Stimulated activated CD8-positive, alpha-beta memory T cell treated with anti-CD3 and anti-CD28 coated beads, Interleukin-4, amount 100 ng/mL, for 24 hours (primary cell): ENCODE measurements around the gene CAMTA1.

Experiments used
- DNase-seq: peaks from one replicate; pipeline ENCODE4 v3.0.0-alpha.2; 2020; ENCODE audit warnings: low read depth

Gene CAMTA1

DNA sequence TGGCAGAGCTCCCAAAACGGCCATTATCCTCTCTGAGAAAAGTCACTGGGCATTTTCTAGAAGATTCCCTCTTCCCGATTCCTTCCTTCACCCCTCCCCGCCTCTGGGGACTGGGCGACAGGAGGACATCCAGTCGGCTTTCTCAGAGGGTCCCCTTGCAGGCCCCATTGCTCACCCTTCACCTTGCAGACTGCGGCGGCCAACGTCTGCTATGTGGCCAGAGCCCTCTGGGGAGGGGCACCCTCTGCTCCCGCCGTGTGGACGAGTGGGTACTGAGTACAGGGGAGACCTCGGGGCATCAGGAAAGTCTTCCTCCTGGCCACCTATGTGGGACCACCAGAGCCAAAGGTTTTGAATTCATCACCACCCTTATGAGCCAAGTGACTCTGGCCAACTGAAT lies 692.3 kb downstream of the CAMTA1 start:
- no peak for DNase-seq

DNA sequence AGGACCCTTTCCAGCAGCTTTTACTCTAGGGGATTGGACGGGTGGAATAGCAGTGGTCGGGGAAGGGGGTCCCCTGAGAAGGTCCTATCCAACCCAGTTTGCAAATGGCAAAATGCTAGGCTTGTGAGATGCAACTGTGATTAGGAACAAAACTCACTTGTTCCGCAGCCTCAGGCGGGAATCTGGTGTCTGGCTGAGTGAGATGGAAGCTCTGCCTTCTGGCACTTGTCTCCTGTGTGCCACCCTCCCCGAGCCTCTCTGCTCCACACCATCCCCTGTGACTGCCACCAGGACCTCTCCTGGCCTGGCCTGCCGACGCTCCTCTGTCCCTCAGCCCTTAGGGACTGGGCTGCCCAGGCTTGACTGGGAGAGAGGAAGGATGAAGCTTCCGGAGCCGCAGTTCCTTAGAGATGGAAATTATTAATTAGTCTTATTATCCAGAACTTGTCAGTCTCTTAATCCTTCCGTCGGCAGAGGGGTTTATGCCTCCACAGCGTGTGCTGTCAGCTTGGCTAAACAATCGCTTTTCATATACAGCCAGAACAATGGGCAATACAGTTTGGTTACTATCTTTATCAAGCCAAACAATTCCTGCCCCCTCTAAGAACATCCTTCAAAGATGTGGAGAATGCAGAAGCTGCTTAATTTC lies 693.0 kb downstream of the CAMTA1 start:
- DNase-seq, result no peak

DNA sequence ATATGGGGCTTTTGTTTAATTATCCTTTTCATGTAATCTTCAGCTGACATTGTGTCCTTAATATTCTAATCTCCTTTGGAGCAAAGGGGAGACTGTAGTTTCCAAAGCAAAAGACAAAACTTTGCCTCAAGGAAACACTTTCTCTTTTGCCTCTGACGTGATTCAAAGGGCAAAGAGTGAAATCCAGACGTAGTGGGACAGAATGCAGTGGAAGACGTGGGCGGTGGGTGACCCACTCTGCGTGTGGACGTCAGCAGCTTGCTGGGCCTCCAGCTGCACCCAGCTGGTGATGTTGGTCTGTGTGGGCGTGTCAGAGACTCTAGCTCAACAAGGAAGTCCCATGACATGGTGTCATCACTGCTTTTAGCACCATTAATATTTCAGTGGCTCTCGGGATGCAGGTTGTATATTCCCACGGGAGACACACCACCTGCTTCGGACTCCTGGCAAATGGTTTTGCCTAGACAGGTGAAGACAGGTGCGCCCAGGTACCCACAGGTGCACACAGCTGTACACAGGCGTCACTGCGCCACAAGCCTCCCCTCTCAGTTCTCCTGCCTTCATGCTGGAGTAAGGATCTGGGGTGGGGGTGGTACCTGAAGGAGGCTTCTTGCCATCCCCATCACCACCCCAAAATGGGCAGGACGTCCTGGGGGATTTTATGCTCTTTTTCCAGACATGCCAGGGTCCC lies 693.7 kb downstream of the CAMTA1 start:
- DNase-seq, result no peak

DNA sequence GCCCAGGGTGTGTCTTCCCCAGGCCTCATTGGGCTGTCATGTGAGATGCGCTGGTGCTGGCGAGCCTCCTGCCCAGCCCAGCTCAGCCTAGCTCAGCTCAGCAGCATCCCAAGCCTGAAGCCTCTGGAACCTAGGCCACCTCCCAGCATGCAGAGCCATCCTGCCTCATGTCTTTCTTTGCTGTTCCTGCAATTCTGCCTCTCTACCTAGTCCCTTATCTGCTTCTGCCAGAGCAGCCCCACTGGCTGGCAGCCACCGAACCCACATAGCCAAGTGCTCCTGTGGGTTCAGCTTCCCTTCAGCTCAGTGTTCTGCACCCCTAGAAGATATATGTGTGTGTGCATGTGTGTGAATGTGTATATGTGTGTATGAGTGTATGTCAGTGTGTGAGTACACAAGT lies 694.3 kb downstream of the CAMTA1 start:
- no peak for DNase-seq

DNA sequence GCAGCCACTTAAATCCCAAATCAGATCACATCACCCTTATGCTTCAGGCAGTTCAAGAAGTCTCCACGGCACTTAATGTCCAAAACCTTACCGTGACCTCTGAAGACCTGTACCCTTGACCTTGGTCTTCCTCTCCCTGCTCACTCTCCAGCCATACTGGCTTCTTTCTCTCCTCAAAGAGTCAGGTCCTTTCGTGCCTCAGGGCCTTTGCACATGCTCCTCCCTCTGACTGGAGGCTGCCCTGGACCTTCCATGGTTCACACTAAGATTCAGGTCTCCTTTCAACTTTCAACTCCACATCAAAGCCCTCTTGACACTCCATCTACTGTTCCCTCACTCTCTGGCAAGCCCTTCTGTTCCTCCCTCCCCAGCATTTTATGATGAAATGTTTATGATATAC lies 695.9 kb downstream of the CAMTA1 start:
- no peak for DNase-seq

DNA sequence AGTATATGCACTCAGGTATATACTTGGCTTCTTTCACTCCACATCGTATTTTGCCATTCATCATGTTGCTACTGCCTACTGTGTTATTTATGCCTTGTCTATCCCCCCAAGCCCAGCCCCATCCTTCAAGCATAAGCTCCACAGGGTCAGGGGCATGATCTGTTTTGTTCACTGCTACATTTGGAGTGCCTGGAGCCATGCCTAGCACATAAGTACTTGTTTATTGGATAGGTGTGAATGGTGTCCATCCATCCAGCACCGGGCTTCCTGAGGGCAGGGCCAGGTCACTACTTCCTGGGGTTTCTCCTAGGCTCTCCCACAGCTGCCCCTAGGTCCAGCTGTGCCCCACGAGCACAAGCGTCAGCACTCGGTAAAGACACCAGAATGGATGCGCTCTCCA lies 696.8 kb downstream of the CAMTA1 start:
- no peak for DNase-seq

DNA sequence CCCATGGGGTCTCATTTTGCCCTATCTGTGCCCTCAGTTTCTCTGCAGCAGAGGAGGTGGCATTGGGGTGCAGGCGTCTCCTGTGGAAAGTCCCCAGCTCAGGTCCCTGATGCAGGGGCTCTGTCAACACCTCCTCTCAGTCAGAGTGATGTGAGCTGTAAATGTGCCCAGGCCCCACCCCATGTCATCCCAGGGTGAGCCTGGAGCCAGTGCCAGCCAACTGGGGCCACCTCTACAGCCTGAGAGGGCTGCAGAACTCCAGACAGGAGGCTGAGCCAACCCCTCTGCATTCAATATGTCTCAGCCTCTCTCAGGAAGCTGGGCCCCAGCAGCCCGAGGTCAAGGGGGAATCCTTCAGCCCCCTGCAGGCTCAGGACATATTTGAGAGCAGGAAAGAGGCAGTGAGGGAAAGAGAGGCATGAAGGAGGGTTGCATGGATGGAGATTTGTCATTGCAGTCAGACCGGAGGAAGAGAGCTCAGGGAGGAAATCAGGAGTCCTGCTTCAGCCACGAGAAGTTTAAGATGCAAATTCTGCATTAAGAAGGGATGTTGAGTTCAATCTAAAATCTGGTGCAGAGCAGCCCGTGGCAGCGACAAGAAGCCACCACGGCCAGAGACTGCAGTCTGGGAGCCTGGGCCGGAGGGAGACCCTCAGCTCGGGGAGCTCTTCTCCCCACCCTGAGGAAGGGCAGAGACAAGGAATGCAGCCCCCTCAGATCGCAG lies 697.7 kb downstream of the CAMTA1 start:
- DNase-seq, result no peak

DNA sequence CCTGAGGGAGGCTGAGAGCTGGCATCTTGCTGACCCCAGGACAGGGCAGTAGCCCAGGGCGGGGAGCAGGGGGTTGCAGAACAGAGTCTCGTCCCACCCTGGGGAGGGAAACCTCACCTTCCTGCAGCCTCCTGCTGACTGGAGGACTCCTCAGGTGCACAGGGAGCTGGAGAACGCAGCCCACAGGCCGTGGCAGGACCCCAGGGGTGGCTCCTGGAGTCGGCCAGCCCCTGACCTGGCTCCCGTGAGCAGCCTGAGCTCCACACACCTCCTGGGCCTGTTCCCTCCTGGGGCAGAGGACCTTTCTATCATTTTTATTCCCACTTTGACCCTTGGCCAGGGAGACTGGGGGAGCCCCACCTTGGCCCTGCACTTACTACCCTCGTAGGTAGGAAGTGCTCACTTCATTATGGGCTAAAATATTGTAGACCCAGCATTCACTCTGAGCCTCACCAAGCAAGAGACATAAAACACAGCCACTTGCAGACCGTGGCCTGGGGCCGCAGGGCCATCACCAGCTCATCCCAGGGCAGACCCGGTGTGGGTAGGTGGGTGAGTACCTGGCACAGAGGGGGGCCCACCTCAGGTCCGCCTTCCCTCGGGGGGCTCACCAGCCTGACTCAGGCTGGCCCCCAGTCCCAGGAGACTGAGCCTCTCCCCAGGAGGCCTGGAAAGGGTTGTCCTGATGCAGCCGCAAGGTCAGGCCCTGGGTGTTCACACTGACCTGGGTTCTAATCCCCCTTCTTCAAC lies 698.6 kb downstream of the CAMTA1 start:
- DNase-seq, result no peak

DNA sequence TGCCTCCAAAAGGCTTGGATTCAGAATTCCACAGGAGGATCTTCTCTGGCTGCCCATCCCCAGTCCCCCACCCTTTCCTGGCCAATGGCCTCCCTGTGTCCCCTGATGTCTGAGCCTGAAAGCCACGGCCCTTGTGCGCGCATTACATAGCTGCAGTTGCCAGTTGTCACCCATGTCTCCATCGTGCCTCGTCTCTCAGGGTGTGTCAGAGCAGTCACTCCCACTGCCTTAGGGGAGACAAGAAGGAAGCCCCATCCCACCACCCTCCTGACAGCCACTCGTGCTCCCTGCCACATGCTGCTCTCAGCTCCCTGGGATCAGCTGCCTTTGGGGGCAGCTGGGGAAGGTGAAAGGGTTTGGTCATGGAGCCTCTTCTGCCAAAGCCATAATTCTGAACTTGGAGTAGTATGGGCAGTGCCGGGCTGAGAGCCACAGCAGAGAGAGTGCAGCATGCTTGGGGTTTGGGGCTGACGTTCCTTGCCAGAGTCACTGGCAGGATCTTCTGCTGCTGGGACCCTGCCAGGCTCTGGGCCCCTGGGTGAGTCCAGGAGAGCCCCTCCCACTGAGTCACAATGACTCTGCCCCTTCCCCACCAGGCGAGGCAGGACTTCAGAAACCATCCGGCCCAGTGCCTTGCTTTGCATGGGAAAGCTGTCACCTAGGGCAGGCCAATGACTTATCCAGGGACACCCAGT lies 700.0 kb downstream of the CAMTA1 start:
- DNase-seq, result no peak

DNA sequence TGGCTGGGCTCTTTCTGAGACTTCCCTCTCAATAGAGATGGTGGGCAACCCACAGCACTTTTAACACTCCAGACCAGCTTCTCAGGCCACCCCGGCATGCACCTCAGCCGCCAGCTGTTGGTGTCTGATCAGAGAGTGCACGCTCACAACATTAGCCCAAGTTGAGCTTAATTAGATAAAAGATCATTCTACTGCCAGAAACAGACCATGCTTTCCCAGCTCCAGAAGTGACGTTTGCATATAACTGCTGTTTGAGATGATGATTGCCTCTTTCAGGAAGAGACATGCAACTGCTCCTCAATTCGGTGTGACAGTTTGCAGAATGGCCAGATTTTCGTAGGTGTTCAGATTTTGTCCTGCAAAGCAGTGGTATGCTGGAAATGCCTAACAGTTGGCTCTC lies 700.6 kb downstream of the CAMTA1 start:
- DNase-seq, result no peak

DNA sequence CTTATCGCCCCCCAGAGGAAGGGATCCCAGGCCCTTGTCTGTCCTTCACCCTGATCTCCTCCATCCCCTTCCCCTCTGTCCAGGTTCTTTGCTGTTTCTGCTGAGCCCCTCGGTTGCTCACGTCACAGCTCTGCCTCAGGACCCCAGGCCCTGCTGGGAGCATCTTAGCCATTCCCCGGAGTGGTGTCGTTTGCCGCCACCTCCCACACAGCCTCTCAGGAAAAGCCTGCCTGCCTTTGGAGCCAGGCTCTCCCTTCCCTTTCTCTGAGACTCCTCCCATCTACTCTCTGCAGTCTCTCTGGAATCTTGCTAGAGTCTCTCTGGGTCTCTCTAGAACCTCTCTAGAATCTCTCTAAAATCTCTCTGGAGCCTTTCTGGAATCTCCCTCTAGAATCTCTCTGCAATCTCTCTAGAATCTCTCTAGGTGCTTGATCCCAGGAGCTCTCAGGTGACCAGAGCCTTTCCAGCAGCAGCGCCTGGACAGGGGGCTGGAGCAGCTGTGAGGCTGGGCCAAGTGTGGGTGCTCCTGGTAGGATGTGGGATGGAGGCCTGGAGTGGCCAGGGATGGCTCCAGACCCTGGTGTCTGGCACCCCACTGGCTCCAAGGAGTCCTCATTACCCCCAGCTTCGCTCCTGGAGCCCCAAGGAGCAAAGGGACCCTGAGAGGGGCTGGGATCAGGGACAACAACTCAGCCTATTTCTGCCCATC lies 702.7 kb downstream of the CAMTA1 start:
- DNase-seq, result no peak

DNA sequence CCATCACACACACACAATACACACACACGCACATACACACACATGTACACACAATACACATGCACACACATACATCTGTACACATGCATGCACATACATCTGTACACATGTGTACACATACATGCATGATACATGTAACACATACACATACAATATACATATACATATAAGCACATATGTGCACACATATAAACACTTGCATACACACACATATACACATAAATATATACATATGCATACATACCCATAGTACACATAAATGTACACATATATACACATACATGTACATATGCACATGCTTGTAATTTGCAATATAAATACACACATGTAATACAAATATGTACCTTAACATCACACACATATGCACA lies 703.2 kb downstream of the CAMTA1 start:
- no peak for DNase-seq

DNA sequence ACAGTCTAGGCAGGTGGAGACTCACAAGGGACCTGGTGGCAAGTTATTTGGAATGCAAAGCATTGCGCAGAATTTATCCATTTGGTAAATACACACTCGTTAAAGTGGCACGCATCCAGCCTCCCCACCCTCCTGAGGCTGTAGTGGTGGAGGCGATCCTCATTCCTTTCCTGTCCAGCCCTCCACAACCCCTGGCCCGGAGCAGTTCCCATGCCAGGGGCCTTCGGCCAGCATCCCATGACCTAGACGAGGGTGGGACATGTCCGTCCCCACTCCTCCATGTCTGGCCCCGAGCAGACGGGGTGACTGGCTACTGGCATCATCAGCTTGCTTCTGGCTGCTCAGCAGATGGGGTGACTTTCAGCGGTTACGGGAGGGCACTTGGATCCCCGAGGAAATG lies 704.3 kb downstream of the CAMTA1 start:
- no peak for DNase-seq

DNA sequence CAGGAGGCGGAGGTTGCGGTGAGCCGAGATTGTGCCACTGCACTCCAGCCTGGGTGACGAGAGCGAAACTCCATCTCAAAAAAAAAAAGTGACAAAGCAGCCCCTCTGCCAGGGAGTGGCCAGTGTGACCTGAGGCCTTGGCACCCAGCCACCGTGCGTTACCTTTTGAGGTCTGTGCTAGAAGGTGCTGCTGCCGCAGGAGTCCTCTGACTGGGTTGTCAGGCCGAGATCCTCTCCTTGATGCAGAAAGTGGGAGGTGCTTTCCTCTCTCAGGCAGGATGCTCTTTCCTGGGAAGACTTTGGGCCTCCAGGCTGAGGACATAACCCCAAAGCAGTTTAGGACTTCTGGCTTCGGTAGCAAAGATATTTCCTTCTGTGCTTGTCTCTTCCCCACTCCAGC lies 705.3 kb downstream of the CAMTA1 start:
- no peak for DNase-seq

DNA sequence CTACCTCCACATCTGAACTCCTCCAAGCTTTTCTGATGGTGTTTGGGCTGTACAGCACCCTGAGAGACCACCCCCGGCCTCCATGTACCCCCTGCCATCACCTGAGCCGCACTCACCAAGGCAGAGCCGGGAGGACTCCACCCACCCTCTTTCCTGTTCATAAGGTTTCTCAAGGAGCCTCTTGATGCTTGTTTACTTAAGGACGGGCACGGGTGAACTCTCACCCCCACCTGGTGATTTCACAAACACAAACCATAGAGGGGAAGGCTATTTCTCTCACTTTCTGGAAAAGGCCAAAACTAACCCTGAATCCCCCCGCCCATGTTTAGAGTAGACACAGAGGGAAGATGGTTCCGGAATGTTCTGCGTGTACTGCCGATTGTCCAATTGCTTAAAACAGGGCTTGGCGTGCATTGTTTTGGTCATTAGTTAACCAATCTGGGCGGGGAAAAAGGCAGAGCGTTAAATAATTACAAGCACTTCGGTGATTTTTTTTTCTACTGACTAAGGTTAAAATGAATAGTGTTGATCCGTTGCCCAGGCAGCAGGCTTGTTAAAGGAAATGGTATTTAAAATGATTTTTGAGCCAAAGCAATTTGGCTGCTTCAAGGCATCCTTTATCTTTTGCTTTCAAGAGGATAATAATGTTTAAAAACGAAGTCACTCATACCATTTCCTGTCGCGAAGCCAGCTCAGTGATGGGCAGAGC lies 706.0 kb downstream of the CAMTA1 start:
- no peak for DNase-seq

DNA sequence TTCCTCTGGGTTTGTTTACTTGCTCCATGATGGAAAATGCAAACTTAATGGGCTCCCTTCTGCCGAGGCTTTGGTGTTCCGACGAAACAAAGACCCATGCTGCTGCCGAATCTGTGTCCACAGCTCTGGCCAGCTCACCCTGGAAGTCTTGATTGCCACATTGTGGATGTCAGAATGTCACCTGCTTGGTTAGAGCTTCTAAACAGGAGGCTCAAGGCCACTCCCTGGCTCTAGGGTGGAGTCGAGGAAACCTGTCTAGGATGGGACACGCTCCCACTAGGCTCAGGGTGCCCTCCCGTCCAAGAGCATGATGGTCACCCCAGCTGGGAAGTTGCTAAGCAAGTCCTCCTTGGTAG lies 706.5 kb downstream of the CAMTA1 start:
- no peak for DNase-seq

DNA sequence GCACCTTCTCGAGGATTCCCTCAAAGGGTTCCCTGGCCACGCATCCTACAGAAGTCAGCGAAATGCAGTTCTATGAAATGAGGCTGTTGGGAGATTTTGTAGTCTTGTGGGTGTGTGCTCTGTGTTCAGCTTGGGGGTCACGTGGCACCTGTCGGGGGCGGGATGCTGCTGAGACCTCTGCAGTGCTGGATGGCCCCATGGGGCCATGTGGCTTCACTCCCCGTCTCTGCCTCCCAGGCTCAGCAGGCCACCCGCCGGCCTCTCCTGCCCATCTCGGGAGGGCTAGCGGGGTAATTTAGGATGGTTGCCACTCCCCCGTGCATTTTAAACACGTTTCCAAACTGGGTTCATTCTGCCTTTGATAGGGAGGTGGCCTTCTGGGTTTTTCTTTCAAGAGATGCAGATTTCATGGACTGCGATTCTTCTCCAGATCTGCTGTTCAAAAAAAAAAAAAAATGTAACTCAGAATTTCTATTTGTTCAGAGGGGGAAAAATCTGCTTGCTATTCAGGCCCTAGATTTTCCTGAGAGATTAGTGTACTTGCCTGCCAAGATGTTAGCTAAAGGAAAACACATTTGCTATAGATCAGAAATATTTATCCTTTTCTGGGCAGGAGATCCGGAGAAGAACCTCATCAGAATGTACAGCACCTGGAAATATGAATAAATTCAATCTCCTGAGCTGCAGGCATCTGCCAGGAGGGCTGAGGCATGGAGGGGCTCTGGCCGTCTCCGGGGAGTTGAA lies 708.6 kb downstream of the CAMTA1 start:
- no peak for DNase-seq

DNA sequence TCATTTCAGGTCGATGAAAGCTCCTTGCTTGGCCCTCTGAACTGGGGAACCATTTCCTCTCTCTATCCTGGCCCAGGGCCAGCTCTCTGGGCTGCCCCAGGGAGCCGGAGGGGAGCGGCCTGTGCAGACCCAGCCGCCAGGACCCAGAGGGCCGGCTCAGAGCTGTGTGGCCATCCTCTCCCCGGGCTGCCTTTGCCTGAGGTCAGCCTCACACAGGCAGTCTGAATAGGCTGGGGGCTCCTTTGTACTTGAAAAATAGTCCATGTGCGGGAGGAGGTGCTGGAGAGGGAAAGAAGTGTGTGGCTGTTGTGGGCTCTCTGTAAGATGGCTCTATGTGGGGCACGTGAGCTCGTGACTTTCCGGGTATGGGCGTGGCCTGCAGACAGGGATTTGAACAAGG lies 710.7 kb downstream of the CAMTA1 start:
- DNase-seq, result no peak

DNA sequence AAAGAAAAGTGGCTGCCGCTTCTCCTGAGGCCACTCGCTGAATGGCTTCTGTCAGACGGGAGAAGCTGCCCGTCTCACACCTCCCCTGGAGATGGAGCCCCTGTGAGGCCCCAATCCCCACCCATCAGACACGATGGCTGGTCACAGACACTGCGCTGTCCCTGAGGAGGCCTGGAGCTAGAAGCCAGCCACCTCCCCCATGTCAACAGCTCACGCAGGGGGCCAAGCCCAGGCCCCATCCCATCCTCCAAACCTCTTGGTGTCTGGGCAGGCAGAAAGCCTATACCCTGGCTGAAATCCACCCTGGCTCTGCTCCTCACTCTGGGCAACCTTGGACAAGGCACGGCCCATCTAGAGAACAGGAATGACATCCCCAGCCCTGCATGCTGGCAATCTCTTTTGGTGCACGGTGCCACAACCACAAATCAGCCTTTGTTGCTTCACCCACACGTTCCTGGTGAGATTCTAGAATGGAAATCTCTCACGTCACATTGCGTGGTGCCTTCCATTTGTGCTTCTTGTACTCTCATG lies 711.9 kb downstream of the CAMTA1 start:
- no peak for DNase-seq
